ENCODE results near the gene PPP1R18. TPM values are rescaled to one million over a fixed set of nuclear protein-coding genes. Genes with fewer than 3 reads are reported as not detected.

PPP1R18 gene
- total RNA-seq, 6 experiments from 2014 or later: 135 to 149 (median 141) TPM

GRCh38 chr6:30685157-30686008 is 1.1 kb downstream of the PPP1R18 start:
- Mint-ChIP-seq H3K4me1 (ENCODE audit: low read depth) (peaks cover 65% of the 10 kb centered on the region), H3K27me3 (ENCODE audit: insufficient read depth) (peaks cover 1% of the 10 kb centered on the region), H3K9me3 (no peaks in the 10 kb centered on the region; the same call in 1 of the 2 replicates), H3K4me3 (peak overlapping the region; percentile 92), H3K36me3 (ENCODE audit: low read depth) (peaks cover 61% of the 10 kb centered on the region), H3K27ac (peak overlapping the region; percentile 95)
- peak; percentile 52; the same call in 1 of the 2 replicates for TF ChIP-seq CTCF (IDR thresholded peaks at IDR 0.05)
- no peak for DNase-seq

- no peak for TF ChIP-seq CTCF (IDR thresholded peaks at IDR 0.05)
- Mint-ChIP-seq H3K9me3 (no peaks in the 10 kb centered on the region; the same call in 1 of the 2 replicates), H3K4me3 (peak overlapping the region; percentile 92), H3K36me3 (ENCODE audit: low read depth) (peaks cover 69% of the 10 kb centered on the region), H3K27ac (peak overlapping the region; percentile 95), H3K4me1 (ENCODE audit: low read depth) (peaks cover 65% of the 10 kb centered on the region), H3K27me3 (ENCODE audit: insufficient read depth) (peaks cover 1% of the 10 kb centered on the region)
- DNase-seq: no peak
Observed at GRCh38 chr6:30684386-30685156, 1.9 kb downstream of the PPP1R18 start.

GRCh38 chr6:30683980-30684338 is 2.5 kb downstream of the PPP1R18 start:
- H3K9me3 Mint-ChIP-seq: no peaks in the 10 kb centered on the region; the same call in 1 of the 2 replicates
- peaks cover 75% of the 10 kb centered on the region for H3K36me3 Mint-ChIP-seq (ENCODE audit: low read depth)
- peak overlapping the region; percentile 92 for H3K4me3 Mint-ChIP-seq
- no peak for DNase-seq
- TF ChIP-seq CTCF (IDR thresholded peaks at IDR 0.05): no peak
- peak overlapping the region; percentile 95 for H3K27ac Mint-ChIP-seq
- H3K27me3 Mint-ChIP-seq (ENCODE audit: insufficient read depth): no peaks in the 10 kb centered on the region; the same call in none of the 2 replicates
- peaks cover 65% of the 10 kb centered on the region for H3K4me1 Mint-ChIP-seq (ENCODE audit: low read depth)

- no peak for TF ChIP-seq CTCF (IDR thresholded peaks at IDR 0.05)
- peak overlapping the region; percentile 95 for H3K27ac Mint-ChIP-seq
- H3K36me3 Mint-ChIP-seq (ENCODE audit: low read depth): peaks cover 74% of the 10 kb centered on the region
- DNase-seq: no peak
- H3K27me3 Mint-ChIP-seq (ENCODE audit: insufficient read depth): no peaks in the 10 kb centered on the region; the same call in none of the 2 replicates
- no peaks in the 10 kb centered on the region; the same call in 1 of the 2 replicates for H3K9me3 Mint-ChIP-seq
- peak overlapping the region; percentile 92 for H3K4me3 Mint-ChIP-seq
- H3K4me1 Mint-ChIP-seq (ENCODE audit: low read depth): peaks cover 61% of the 10 kb centered on the region
Observed at GRCh38 chr6:30683183-30683979, 3.1 kb downstream of the PPP1R18 start.

Data from HFFc6 (cell line).